Measurements from ENCODE around the gene IL6.

IL6 gene

GRCh38 chr7:22718200-22718711 is 8.7 kb upstream of the IL6 start:
- no peak overlapping the region for H3K4me3 ChIP-seq (IDR thresholded peaks at IDR 0.05; ENCODE audit: insufficient read depth, low read depth, low read length)

GRCh38 chr7:22718911-22719420 is 8.0 kb upstream of the IL6 start:
- Histone ChIP-seq H3K27me3 (ENCODE audit: insufficient read depth, low read depth) (no peaks in the 10 kb centered on the region), H3K36me3 (ENCODE audit: insufficient read depth) (no peaks in the 10 kb centered on the region), H3K4me2 (no peak overlapping the region), H3K4me1 (ENCODE audit: low read depth, poor library complexity, severe bottlenecking) (peaks cover 14% of the 10 kb centered on the region), H3K4me3 (IDR thresholded peaks at IDR 0.05; ENCODE audit: insufficient read depth, low read depth, low read length) (no peak overlapping the region), H4K20me1 (ENCODE audit: insufficient read depth) (no peaks in the 10 kb centered on the region), H3K79me2 (ENCODE audit: insufficient read depth, low read depth) (no peaks in the 10 kb centered on the region), H2AFZ (ENCODE audit: low read depth) (no peak overlapping the region), H3K9ac (no peak overlapping the region), H3K27ac (no peak overlapping the region)
- TF ChIP-seq, protein P1, sequence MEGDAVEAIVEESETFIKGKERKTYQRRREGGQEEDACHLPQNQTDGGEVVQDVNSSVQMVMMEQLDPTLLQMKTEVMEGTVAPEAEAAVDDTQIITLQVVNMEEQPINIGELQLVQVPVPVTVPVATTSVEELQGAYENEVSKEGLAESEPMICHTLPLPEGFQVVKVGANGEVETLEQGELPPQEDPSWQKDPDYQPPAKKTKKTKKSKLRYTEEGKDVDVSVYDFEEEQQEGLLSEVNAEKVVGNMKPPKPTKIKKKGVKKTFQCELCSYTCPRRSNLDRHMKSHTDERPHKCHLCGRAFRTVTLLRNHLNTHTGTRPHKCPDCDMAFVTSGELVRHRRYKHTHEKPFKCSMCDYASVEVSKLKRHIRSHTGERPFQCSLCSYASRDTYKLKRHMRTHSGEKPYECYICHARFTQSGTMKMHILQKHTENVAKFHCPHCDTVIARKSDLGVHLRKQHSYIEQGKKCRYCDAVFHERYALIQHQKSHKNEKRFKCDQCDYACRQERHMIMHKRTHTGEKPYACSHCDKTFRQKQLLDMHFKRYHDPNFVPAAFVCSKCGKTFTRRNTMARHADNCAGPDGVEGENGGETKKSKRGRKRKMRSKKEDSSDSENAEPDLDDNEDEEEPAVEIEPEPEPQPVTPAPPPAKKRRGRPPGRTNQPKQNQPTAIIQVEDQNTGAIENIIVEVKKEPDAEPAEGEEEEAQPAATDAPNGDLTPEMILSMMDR (conservative IDR thresholded peaks at IDR 0.05; ENCODE audit: low read depth, low read length): no peak

More at GRCh38 chr7:22718200-22718711, 8.7 kb upstream of the IL6 start:
- peaks cover 16% of the 10 kb centered on the region for H3K4me1 ChIP-seq (ENCODE audit: low read depth, poor library complexity, severe bottlenecking)
- H3K36me3 ChIP-seq (ENCODE audit: insufficient read depth): no peaks in the 10 kb centered on the region
- H2AFZ ChIP-seq (ENCODE audit: low read depth): no peak overlapping the region
- H3K9ac ChIP-seq: no peak overlapping the region
- H3K79me2 ChIP-seq (ENCODE audit: insufficient read depth, low read depth): no peaks in the 10 kb centered on the region
- H3K4me2 ChIP-seq: no peak overlapping the region
- H4K20me1 ChIP-seq (ENCODE audit: insufficient read depth): no peaks in the 10 kb centered on the region
- TF ChIP-seq, protein P1 (conservative IDR thresholded peaks at IDR 0.05; ENCODE audit: low read depth, low read length): no peak
- H3K27ac ChIP-seq: no peak overlapping the region
- no peaks in the 10 kb centered on the region for H3K27me3 ChIP-seq (ENCODE audit: insufficient read depth, low read depth)

GRCh38 chr7:22720791-22721786 is 5.9 kb upstream of the IL6 start:
- no peak overlapping the region for H3K27ac ChIP-seq
- H3K4me1 ChIP-seq (ENCODE audit: low read depth, poor library complexity, severe bottlenecking): peaks cover 18% of the 10 kb centered on the region
- H2AFZ ChIP-seq (ENCODE audit: low read depth): no peak overlapping the region
- no peaks in the 10 kb centered on the region for H4K20me1 ChIP-seq (ENCODE audit: insufficient read depth)
- no peak overlapping the region for H3K4me2 ChIP-seq
- no peaks in the 10 kb centered on the region; the same call in 1 of the 2 replicates for H3K27me3 ChIP-seq (ENCODE audit: insufficient read depth, low read depth)
- no peak overlapping the region for H3K9ac ChIP-seq
- TF ChIP-seq, protein P1 (conservative IDR thresholded peaks at IDR 0.05; ENCODE audit: low read depth, low read length): no peak
- no peaks in the 10 kb centered on the region for H3K79me2 ChIP-seq (ENCODE audit: insufficient read depth, low read depth)
- H3K4me3 ChIP-seq (IDR thresholded peaks at IDR 0.05; ENCODE audit: insufficient read depth, low read depth, low read length): no peak overlapping the region
- no peaks in the 10 kb centered on the region for H3K36me3 ChIP-seq (ENCODE audit: insufficient read depth)

DNA sequence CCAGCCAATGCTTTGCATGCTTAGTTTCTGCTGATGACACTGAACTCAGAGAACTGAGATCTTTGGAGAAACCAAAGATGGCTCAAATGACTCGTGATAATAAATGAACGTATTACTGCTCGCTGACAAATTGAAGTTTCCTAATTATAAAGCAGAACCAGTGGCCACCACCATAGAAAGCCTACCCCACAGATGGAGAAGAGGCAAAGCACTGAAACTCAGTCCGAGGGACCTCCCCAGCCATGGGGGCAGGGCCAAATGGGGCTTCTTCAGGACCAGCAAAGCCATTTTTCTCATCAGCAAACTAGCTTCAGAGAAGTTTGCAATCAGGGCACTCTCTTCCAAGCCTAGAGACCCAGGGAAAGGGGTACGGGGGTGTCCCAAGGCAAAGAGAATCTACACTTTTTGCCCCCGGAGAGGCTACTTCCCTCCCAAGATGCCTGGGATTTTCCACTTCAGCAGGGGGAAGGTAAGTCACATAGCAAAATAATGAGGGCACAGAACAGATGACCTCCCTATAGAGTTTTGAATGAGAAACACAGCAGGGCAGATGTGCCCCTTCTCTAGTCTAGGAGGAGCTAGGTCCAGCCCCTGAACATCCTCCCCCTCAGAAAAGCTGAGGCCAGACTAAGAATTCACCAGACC is 4.3 kb upstream of the IL6 start:
- no peak overlapping the region for H3K4me3 ChIP-seq (IDR thresholded peaks at IDR 0.05; ENCODE audit: insufficient read depth, low read depth, low read length)
- no peak overlapping the region for H3K27ac ChIP-seq
- no peaks in the 10 kb centered on the region for H3K36me3 ChIP-seq (ENCODE audit: insufficient read depth)
- no peak overlapping the region for H2AFZ ChIP-seq (ENCODE audit: low read depth)
- no peaks in the 10 kb centered on the region; the same call in 1 of the 2 replicates for H3K27me3 ChIP-seq (ENCODE audit: insufficient read depth, low read depth)
- no peak overlapping the region; the same call in 1 of the 2 replicates for H3K4me2 ChIP-seq
- H3K9ac ChIP-seq: no peak overlapping the region
- no peaks in the 10 kb centered on the region for H3K79me2 ChIP-seq (ENCODE audit: insufficient read depth, low read depth)
- H3K4me1 ChIP-seq (ENCODE audit: low read depth, poor library complexity, severe bottlenecking): peaks cover 25% of the 10 kb centered on the region
- TF ChIP-seq, protein P1 (conservative IDR thresholded peaks at IDR 0.05; ENCODE audit: low read depth, low read length): no peak
- no peaks in the 10 kb centered on the region for H4K20me1 ChIP-seq (ENCODE audit: insufficient read depth)

Data from KMS-11 (cell line).